ENCODE data around the gene ASB18. TPM values are rescaled to one million over a fixed set of nuclear protein-coding genes. Genes with fewer than 3 reads are reported as not detected.

ASB18 gene
- total RNA-seq, 3 donors from 2014 or later, result not detected

DNA sequence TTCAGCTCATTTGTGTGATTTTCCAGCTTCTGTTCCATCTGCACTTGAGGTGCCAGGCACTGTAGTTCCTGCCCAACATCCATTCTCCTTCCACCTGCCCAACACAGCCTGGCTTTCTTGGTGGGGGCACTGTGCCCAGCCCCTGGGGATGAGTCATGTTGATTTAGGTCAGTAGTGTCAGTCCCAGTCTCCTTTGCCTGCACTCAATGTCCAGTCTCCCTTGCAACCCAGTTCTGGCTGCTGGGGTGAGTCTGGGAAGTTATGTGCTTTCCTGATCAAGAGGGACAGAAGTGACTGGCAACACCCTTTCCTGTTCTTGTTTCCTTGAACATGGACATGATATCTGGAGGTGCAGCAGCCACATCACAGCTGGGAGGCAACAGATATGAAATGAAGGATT, 1.5 kb upstream of the ASB18 start:
- no peak for ATAC-seq
- H3K4me1 ChIP-seq (ENCODE audit: low read depth), result no peaks in the 10 kb centered on the region
- TF ChIP-seq, protein P1, sequence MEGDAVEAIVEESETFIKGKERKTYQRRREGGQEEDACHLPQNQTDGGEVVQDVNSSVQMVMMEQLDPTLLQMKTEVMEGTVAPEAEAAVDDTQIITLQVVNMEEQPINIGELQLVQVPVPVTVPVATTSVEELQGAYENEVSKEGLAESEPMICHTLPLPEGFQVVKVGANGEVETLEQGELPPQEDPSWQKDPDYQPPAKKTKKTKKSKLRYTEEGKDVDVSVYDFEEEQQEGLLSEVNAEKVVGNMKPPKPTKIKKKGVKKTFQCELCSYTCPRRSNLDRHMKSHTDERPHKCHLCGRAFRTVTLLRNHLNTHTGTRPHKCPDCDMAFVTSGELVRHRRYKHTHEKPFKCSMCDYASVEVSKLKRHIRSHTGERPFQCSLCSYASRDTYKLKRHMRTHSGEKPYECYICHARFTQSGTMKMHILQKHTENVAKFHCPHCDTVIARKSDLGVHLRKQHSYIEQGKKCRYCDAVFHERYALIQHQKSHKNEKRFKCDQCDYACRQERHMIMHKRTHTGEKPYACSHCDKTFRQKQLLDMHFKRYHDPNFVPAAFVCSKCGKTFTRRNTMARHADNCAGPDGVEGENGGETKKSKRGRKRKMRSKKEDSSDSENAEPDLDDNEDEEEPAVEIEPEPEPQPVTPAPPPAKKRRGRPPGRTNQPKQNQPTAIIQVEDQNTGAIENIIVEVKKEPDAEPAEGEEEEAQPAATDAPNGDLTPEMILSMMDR (IDR thresholded peaks at IDR 0.05), result no peak

DNA sequence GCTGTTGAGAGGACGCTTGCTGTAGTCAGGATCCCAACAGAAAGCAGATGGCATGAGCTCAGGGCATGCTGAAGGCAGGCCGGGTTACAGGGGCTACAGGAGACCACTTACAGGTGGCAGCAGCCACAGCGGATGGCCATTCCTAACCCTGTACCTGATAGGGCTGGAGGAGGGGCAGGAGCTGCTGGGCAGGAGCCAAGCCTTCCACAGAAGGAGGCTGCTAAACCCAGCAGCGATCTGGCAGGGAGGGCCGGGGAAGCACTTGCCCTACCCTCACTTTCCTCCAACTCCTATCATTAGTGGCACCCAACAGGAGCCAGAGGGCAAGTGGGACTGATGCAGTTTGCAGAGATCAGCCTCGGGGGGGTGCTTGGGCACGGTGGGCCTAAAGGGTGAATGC, 2.0 kb downstream of the ASB18 start:
- Histone ChIP-seq H3K4me1 (ENCODE audit: low read depth) (no peaks in the 10 kb centered on the region), H3K4me3 (no peak overlapping the region), H3K36me3 (ENCODE audit: low read depth) (no peaks in the 10 kb centered on the region), H3K9me3 (no peaks in the 10 kb centered on the region)
- TF ChIP-seq, protein P1 (IDR thresholded peaks at IDR 0.05), result no peak
- ATAC-seq (no peak), DNase-seq (no peak)
- intact Hi-C loops (cut with DNase I, micrococcal nuclease), result no loop called here

More for the DNA sequence above, 1.5 kb upstream of the ASB18 start:
- intact Hi-C loops (cut with DNase I, micrococcal nuclease), result no loop called here
- no peak overlapping the region for H3K4me3 ChIP-seq
- no peak for DNase-seq
- H3K36me3 ChIP-seq (ENCODE audit: low read depth), result no peaks in the 10 kb centered on the region
- H3K9me3 ChIP-seq, result peaks cover 10% of the 10 kb centered on the region

DNA sequence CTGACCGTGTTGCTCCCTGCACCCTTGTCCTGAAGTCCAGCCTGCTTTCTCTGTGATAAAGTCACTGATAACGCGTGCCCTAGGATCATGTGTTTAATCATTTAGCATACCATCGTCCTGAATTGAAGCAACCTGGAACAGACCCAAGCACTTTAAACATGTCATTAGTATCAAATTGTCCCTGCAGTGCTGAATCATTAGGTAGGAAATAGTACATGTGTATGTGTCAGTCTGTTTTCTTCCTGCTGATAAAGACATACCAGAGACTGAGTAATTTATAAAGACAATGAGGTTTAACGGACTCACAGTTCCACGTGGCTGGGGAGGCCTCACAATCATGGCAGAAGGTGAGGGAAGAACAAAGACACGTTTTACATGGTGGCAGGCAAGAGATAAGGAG, 2.8 kb downstream of the ASB18 start:
- intact Hi-C loops (cut with DNase I, micrococcal nuclease), result no loop called here
- Histone ChIP-seq H3K4me3 (no peak overlapping the region), H3K9me3 (no peaks in the 10 kb centered on the region), H3K4me1 (ENCODE audit: low read depth) (no peaks in the 10 kb centered on the region), H3K36me3 (ENCODE audit: low read depth) (no peaks in the 10 kb centered on the region)
- ATAC-seq (no peak), DNase-seq (no peak)
- TF ChIP-seq, protein P1 (IDR thresholded peaks at IDR 0.05), result no peak

DNA sequence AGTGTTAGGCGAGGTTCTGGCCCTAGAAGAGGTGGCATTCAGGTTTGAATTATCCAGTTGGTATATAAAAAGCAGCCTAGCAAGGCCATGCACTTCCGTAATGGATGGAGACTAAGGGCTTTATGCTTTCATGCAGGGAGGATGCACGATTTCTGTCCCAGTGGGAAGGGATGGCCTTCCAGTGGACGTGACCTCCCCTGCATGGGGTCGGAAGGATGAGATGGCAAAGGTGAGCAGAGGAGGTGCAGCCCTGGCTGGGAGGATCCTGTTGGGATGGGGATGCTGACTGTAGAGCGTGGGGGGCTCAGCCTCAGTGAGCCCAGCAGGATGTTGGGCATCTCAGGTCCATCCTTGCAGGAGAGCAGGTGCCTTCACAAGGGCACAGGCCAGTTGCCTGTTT, 4.8 kb downstream of the ASB18 start:
- Histone ChIP-seq H3K4me3 (no peak overlapping the region), H3K36me3 (ENCODE audit: low read depth) (no peaks in the 10 kb centered on the region), H3K9me3 (no peaks in the 10 kb centered on the region), H3K4me1 (ENCODE audit: low read depth) (no peaks in the 10 kb centered on the region)
- intact Hi-C loops (cut with DNase I, micrococcal nuclease), result no loop called here
- ATAC-seq (no peak), DNase-seq (no peak)
- TF ChIP-seq, protein P1 (IDR thresholded peaks at IDR 0.05), result no peak

DNA sequence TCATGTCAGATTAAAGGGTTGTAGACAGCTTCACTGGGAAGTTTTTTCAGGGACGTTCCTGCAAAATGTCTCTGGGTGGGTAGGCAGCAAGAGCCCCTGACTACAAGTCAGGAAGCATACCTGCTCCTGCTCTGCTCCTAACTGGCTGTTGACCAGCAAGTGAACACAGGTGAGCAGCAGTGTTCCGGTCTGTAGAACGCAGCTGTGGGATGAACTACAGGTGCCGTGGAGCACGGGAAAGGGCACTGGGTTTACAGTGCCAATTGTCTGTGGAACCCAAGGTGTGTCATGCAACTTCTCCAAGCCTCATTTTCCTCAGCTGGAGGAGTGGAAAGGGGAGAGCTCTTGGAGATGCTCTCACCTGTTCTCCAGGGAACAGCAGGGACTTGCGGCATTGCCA, 6.6 kb downstream of the ASB18 start:
- TF ChIP-seq, protein P1 (IDR thresholded peaks at IDR 0.05), result no peak
- intact Hi-C loops (cut with DNase I, micrococcal nuclease), result no loop called here
- ATAC-seq (no peak), DNase-seq (no peak)
- Histone ChIP-seq H3K4me3 (no peak overlapping the region), H3K9me3 (no peaks in the 10 kb centered on the region), H3K36me3 (ENCODE audit: low read depth) (no peaks in the 10 kb centered on the region), H3K4me1 (ENCODE audit: low read depth) (no peaks in the 10 kb centered on the region)

DNA sequence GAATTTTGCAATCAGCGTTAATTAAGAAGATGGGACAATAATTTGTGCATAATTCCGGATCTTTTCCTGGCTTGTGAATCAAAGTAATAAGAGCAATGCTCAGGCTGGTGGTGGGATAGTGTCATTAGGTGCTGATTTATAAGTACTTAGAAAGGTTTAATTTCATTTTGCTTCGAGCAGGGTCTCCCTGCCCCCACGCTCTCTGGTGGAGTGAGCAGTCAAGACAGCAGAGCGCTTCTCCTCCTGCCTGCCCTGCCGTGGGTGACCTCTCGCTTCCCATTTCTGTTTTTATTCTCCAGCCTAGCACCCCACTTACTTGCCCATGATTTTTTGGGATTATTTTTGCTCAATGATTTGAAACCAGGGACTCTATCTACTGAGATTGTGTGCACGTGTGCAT, 7.1 kb downstream of the ASB18 start:
- H3K4me1 ChIP-seq (ENCODE audit: low read depth), result no peaks in the 10 kb centered on the region
- TF ChIP-seq, protein P1 (IDR thresholded peaks at IDR 0.05), result no peak
- DNase-seq, result no peak
- no peaks in the 10 kb centered on the region for H3K36me3 ChIP-seq (ENCODE audit: low read depth)
- intact Hi-C loops (cut with DNase I, micrococcal nuclease), result no loop called here
- ATAC-seq, result no peak
- H3K4me3 ChIP-seq, result no peak overlapping the region
- H3K9me3 ChIP-seq, result no peaks in the 10 kb centered on the region
